ENCODE data around the gene ADRB2.
"Not testable (repeated sequence)": the region's sequence is repeated elsewhere in the genome, so short reads cannot be mapped to it uniquely, and the experiment has no call there.

Gene ADRB2

DNA sequence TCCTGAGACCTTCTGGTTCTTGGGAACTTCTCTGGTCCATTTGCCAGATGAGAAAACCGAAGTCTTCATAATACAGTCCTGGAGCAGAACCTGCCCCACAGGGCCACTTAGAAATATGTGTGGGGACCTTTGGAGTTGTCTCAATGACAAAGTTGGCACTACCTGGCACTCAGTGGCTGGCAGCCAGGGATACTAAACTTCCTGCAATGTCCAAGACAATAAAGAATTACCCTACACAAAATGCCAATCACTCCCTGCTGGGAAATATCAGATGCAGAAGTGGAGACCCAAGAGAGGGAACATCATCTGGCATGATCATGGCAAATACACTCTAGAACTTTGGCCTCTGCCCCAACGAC, 29.6 kb downstream of the ADRB2 start:
- no peak for DNase-seq (ENCODE audit: low spot score)

DNA sequence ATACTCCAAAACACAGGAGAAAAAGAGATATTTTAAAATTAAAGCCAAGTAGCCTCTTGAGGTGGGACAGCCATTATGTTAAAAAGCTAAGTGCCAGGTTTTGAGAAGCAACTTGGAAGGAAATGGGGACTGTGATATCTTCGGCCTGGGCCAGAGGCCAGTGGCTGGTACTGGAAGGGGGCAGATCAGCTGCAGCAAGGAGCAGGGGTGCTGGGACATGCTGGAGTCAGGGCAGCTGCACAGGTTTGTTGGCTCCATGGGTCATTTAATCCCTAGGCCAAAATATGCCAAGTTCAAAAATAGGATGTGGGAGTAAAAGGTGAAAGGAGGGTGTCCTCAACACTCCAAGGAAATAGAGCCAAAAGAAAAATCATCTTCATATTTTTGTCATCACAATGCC, 30.0 kb downstream of the ADRB2 start:
- no peak for DNase-seq (ENCODE audit: low spot score)

DNA sequence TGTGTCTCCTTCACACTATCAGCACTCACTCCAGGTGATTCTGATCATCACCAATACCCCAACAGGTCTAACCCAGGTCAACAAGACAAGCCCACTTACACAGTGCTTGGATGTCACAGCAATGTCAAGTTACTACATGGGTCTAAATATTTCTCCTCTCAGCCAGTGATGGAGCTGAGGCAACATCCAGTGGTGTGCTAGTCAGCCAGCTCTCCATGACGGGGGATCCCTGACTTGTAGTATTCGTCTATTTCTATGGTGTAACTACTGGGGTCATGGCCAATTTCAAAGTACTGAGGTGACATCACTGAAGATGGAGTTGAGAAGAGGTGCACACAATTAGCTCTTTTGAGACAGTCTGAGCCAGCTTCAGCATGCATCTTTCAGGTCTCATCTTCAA, 31.1 kb downstream of the ADRB2 start:
- DNase-seq (ENCODE audit: low spot score), result no peak

DNA sequence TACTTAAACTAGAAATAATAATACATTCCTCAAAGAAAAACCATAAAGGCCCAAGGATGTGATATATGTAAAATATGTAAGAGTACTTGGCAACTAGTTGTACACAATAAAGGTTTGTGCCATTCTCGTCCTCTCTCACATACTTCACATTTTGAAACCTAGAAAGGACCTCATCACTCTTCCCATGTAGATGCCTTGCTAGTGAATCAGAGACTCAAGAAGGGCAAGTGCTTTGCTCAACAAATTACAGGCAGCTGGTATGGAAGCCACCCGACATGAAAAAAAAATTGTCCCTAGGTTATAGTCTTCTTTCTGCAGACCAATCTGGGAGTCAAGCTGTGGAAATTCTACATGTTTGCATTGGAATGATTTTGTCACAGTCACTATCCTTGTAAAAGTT, 31.7 kb downstream of the ADRB2 start:
- no peak for DNase-seq (ENCODE audit: low spot score)

DNA sequence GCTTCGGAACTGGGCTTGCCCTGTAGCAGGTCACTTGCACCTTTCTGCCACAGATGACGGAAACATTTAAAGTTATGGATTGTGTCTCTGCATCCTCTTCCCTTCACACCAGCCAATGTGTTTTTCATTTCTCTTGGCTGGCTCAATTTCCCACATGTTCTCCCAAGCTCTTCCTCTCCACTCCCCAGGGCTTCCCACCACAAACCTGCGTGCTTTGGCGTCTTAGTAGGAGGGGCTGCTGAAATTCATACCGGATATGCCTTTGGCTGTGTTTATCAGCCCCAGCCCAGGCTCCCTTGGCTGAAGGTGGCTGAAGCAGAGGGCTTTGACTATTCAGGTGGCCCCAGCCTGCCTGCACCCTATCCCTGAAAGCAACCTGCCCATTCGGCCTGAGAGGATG, 32.1 kb downstream of the ADRB2 start:
- DNase-seq (ENCODE audit: low spot score), result no peak

DNA sequence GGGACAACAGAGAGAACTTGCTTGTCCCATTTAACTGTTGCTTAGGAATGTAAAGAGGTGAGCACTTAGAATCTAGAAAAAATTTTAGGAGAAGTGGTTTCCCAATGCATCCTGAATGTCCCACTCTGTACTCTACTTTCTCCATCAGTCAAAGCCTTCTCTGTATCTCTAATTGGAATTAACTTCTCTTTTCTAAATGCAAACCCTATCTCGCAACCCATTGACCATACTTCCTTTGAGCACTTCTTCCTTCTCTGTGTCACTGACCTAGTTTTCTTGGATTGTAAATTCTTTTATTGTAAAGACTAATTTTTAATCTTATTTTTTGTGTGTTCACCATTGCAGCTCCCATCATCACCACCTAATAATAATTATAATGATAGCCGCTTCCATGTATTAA, 33.3 kb downstream of the ADRB2 start:
- DNase-seq (ENCODE audit: low spot score), result no peak

DNA sequence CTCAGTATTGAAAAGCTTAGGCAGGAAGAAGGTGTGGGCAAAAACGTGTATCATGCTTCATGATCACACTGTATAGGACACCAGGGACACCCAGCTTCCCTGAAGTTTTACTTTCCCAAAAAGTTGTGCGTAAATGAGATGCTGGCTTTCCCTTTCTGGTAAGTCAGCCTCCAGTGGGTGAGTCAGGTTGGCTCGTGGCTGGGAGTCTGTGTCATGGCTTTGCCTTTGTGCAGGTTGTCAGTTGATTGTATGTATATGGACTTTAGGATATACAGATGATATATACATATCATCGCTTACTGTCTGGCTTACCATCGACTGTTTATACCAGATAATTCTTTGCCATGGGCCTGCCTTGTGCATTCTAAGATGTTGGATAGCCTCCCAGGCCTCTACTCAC, 34.2 kb downstream of the ADRB2 start:
- DNase-seq (ENCODE audit: low spot score), result no peak

DNA sequence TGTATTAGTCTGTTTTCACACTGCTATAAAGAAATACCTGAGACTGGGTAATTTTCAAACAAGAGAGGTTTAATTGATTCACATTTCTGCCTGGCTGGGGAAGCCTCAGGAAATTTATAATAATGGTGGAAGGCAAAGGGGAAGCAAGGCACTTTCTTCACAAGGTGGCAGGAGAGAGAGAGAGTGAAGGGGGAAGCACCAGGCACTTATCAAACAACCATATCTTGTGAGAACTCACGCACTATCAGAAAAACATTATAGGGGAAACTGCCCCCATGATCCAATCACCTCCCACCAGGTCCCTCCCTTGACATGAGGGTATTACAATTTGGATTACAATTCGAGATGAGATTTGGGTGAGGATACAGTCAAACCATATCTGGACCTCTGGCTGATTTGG, 34.7 kb downstream of the ADRB2 start:
- DNase-seq (ENCODE audit: low spot score), result no peak

DNA sequence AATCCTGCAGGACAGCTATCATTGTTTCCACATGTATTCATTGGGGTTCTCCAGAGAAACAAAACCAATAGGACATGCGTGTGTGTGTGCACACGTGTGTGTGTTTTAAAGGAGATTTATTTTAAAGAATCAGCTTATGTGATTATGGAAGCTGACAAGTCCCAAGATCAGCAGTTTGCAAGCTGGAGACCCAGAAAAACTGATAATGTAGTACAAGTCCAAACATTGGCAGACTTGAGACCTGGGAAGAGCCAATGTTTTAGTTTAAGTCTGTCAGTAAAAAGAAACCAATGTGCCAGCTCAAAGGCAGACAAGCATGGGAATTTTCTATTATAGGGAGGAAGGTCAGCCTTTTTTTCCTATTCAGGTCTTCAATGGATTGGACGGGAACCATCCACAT, 35.3 kb downstream of the ADRB2 start:
- no peak for DNase-seq (ENCODE audit: low spot score)

DNA sequence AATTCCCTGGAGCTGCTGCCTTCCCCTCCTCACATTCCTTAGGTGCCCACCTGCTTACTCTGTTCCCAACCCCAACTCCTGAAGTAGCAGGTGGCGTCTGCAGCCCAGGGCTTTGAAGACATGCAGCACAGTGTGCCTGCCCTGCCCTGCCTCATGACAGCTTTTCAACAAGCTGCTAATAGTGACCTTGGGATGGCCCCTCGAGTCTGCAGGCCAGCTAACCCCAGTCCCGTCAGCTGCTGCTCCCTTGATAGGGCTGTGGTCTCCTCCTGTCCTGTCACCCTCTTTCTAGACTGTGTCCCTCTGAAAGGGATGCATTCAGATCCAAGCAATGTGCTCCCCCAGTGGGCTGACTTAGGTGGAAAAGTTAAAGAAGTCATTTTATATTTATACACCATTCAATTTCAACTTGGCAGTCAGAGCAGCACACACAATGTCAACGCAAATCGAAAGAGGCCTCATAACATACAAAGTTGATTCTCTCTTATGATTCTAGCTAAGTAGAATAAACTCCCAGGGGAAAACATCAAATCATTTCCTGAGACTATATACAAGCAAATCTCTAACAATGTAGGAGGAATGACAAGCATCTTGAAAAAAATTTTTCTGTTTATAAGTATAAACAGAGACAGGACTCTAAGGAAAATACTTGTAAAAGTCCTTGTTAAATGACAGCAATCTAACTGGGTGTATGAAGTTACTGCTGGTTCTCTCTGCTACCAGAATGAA, 37.9 kb downstream of the ADRB2 start:
- DNase-seq (ENCODE audit: low spot score), result no peak

DNA sequence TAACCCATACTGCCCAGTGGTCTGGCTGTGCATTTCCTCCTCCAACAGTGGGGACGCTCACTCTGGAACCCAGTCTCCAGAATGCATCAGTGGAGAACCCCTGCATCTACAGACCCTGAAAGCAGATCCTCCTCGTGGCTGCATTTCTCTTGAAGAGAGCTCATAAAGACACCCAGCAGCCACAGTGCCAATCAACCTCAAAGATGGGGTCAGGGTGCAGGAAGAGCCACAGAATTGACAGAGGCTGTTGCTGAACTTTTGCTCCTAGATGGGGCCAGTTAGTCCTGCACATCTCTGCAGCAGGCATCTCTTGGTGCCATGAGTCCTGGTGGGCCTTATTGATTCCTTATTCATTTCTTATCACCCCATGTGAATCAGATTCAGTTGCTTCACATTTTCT, 39.6 kb downstream of the ADRB2 start:
- DNase-seq (ENCODE audit: low spot score), result no peak

DNA sequence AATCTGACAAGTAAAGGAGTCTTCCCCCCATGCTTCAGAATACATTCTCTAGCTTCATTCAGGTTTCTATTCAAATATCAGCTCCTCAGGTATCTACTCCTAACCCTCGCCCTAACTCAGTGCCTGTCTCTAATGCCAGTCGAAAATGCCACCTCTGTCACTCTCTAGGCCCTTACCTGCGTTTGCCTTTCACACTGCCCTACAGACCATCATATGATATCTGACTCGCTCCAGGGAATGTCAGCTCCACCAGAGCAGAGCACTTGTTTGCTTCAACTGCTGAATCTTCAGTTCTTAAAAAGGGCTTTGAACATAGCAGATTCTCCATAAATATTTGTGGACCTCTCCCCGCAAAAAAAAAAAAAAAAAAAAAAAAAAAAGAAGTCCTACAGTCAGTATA, 46.7 kb downstream of the ADRB2 start:
- no peak for DNase-seq (ENCODE audit: low spot score)

DNA sequence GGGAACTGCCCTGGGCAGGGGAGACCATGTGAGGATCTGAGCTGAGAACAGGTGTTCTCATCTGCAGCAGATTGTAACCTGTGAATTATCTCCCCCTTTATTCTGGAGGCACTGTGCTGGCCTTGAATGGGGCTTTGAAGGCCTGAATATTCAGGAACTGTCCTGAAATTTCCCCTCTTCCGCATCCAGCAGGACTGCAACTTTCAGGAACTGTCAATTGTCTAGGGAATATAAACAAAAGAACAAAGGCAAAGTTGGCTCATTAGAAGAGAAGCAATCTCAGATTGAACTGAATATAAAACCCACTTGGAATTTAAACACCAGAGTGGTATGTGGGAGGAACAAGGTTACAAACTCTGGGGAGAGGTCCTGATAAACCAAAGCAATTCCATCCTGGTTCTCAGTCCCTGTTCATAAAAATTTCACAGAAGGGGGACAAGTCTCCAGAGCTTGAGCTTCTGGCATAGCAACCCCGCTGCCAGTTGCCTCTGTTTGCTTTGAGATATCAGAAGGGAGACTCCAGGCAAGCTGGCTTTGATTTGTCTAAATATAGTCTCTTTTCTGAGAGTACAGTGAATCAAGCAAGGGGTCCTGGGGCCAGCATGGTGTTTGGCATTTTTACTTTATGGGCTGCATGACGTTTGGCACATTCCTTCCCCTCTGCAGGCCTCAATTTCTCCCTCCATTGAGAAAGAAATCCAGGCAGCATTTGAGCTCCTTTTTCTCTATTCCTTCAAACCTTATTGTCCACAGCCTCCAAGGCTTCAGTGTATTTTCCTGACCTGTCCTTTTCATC, 47.5 kb downstream of the ADRB2 start:
- no peak for DNase-seq (ENCODE audit: low spot score)

DNA sequence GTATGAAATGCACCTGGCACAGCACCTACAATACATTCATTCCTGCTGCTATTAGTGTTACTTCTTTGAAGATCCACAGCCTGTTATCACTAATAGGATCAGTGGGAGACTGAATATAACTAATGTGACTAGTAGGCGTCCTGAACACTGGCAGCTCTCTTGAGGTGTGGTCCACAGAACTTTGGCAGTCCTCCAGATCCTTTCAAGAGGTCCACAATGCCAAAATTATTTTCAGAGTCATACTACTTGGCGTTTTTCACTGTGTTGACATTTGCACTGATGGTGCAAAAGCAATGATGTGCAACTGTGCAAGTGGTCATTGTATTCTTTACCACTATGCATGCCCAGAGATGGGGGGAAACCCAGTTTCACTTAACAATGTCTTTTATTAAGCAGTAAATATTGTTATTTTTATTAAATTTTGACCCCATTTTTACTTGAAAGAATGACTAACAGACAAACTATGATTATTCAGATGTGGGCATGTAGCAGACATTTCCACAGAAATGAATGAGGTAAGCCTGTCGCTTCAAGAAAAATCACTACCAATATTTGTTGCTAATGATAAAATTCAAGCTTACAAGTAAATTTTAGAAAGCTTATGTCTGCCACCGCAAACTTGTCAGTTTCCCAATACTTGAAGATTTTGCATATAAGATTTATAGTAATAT, 48.9 kb downstream of the ADRB2 start:
- no peak for DNase-seq (ENCODE audit: low spot score)

DNA sequence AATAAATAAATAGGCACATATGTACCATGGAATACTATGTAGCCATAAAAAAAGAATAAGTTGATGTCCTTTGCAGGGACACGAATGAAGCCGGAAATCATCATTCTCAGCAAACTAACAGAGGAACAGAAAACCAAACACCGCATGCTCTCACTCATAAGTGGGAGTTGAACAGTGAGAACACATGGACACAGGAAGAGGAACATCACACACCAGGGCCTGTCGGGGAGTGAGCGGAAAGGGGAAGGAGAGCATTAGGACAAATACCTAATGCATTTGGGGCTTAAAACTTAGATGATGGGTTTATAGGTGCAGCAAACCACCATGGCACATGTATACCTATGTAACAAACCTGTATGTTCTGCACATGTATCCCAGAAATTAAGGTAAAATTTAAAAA, 51.0 kb downstream of the ADRB2 start:
- not testable (repeated sequence) for DNase-seq (ENCODE audit: low spot score)

All from hematopoietic multipotent progenitor cell treated with erythropoietin and hydrocortisone succinate and interleukin-3 and kit ligand, for 17 days (in vitro differentiated cells).